Nucleus accumbens (tissue), 56 donors: ENCODE measurements around the gene SMARCAL1.

Source experiments
- DNase-seq, 56 donors: peaks; one replicate each; lab custom pipeline; 2025; lab: John Stamatoyannopoulos, UW

The SMARCAL1 gene

DNA sequence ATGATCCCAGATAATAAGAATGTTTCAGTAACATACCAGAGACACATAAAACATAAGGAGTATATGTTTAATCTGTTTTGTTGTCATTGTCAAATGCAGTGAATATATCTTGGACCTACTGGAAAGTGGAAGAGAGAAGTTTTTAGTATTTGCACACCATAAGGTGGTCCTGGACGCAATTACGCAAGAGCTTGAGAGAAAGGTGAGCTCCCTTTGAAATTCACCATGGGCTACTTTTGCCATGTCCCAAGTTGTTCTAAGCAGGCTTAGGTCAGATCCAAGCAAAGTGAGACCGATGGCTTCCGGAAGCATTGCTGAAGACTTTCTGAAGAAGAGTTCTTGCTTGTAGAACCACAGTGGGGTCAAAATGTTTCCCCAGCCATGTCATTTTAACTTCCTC is 55.6 kb downstream of the SMARCAL1 start:
- no peak for DNase-seq

DNA sequence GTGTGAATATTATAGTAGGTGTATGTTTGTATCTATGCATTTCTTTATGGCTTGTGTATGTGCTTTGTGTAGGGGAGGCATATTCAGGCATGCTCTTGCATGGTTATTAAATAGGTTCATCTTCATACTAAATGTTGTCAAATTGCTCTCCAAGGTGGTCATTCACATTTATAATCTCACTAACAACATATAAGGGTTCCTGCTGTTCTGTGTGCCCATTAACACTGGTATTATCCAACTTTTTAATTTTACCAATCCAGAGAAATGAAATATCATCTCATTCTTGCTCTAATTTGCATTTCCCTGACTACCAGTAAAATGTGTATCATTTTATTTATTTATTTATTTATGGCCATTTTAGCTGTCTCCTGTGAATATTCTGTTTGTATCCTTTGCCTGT is 57.4 kb downstream of the SMARCAL1 start:
- no peak for DNase-seq

DNA sequence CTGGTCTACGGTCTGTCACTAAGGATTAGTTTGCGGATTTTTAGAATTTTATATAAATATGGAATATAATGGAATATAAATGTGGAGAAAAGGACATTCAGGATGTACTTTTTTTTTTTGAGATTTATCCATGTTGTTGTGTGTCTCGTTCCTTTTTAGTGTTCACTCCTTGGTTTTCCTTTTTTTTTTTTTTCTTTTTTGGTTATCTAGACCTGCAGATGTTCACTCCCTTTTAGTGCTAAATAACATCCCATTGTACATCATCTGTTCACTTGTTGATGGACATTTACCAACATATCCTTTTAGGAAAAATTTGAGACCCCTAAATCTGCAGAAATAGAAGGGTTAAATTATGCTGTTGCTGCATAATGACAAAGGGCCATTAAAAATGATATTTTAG is 60.9 kb downstream of the SMARCAL1 start:
- DNase-seq, result no peak

DNA sequence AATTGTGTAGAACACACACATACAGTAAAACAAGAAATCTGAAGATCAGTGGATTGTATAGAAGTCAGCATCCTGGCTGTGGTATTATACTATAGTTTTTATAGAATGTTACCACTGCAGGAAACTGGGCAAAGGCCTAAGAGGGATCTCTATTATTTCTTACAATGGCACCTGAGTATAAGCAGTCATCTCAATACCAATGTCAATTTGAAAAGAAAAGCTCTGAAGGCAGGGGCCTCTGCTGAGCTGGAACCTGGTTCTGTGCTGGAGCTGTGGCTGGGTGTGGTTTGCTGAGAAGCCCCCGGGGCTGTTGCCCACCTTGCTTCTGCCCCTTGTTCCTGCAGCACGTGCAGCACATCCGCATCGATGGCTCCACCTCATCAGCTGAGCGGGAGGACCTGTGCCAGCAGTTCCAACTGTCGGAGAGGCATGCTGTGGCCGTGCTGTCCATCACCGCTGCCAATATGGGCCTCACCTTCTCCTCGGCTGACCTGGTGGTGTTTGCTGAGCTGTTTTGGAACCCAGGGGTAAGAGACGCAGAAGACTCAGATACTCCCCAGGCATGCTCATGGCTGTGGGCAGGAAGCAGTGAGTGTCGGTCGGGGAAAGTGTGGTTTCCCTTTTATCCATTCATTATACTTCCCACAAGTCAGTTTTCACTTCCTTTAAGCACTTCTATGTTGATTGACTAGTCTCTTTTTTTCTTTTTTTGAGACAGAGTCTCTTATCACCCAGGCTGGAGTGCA is 62.8 kb downstream of the SMARCAL1 start:
- DNase-seq, result no peak

DNA sequence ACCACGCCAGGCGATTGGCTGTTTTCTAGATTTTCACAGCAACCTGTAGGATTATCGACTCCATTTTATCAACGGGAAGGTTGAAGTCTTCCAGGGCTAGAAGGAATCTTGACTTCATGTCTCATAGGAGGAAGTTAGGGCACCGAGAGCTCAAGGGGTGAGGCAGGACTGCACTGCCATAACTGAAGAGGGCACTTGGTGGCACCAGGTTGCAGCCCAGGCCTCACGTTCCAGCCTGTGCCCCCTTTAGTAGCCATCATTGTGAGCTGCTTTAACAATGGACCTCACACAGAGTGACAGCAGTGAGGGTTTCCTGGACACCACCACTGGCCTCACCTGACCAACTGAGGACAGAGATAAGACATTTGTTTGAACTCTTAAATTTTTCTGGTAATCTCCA is 63.5 kb downstream of the SMARCAL1 start:
- DNase-seq, result no peak

DNA sequence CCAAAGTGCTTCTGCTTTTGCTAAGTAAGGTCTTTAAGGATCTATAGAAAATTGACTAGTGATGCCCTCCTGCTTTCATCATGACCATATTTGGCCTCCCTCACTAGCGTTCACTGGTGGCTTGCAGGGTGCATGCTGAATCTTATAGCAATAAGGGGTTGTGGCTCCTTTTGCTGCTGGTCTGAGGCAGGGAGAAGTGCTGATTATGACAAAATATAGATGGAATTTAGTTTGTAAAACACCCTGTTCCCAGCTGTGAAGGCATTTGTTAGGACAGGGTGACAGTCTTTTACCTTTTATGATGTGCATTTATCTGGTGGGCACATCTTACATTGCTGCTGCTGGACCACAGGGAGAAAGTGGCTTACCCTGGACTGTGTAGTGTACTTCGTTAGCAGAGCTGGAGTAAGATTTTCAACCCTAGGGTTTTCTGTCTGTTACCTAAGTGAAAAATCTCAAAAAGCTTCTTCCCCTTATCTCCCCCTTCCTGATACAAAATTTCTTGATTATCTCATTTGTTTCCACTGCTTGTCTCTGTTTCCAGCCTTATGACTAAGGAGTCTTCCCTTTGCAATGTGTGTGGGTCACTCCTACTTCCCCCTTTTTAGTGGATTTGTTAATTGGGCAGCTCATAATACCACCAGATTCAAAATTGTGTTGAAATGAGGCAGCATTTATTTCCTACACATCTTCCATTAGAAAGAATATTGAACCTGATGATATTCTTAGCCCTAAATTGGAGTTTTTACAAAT is 65.2 kb downstream of the SMARCAL1 start:
- no peak for DNase-seq

DNA sequence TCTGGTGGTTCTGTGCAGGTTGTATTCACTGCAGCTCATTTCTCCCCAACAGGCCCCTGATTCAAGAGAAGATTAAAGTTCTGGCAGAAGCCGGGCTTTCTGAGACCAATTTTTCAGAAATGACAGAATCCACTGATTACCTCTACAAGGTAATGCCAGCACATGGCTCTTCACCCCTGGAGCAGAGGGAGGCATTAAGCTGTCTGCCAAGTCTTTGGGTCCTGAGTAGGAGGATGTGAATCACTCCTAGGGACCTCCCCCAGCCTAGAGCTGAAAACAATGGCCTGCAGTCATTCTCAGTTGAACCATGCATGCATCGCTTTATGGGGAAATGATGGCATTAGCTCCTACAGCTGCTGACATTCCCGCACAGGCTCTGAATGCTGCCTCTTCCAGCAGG is 65.9 kb downstream of the SMARCAL1 start:
- peak in 37 of 56 donors; percentile 7 to 73 (median 34) for DNase-seq

DNA sequence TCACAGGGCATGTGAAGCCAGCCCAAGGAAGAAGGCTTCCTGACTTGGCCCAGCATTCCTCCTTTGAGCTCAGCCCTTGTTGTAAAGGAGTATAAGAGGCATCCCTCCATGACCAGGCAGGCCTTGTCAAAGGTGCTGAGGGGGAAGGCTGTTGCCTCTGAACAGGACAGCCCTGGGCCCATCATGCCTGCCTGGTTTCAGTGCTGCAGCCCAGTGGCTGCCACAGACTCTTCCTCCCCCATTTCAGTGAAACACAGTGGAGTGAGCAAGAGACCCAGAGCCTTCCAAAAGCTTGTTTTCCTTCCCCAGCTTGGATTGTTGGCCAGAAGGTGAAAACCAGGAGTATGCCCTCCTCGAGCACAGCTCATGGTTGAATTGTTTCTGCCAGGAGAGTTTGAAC is 66.5 kb downstream of the SMARCAL1 start:
- no peak for DNase-seq

DNA sequence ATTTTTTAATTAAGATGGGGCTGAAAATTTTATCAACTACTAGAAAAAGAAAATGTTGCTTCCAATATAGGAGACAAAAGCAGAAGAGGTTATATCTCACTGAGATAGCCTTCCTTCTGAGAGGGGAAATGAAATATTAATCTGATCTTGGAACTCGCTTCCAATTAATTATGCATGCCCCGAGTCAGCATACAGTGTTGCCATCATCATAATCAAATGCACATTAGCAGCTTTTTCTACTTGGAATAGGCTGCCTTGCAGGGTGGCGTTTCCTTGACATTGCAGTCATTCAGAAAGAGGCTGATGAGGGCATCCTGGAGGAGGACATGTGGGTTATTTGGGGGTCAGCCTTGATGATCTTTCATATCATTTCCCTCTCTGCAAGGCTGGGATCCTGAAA is 67.9 kb downstream of the SMARCAL1 start:
- no peak for DNase-seq

DNA sequence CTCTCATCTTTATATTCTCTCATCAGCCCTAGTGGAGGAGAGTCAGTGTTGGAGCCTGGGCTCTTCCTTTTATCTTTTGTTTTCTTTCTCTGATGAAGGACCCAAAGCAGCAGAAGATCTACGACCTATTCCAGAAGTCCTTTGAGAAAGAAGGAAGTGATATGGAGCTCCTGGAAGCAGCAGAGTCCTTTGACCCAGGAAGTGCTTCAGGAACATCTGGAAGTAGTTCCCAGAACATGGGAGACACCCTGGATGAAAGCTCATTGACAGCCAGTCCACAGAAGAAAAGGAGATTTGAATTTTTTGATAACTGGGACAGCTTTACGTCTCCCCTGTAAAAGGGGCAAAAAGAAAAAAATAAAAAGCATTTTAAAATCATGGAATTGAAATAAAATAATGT is 70.4 kb downstream of the SMARCAL1 start:
- DNase-seq, result no peak

DNA sequence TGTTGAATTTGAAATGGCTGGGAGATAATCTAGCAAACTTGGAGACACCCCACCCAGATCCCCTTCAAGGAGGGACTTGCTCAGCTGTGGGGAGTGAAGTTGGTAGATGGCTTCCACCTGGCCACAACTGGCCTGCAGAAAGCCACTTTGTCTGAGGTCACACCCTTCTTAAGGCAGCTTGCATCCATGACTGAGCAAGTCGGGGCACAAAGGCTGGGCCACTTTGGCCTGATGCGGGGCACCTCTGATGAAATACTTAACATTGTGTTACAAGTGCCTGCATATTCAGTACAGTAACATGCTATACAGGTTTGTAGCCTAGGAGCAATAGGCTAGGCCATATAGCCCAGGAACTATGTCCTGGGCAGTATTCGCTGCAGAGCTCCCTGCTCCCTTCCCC is 73.0 kb downstream of the SMARCAL1 start:
- DNase-seq, result no peak

DNA sequence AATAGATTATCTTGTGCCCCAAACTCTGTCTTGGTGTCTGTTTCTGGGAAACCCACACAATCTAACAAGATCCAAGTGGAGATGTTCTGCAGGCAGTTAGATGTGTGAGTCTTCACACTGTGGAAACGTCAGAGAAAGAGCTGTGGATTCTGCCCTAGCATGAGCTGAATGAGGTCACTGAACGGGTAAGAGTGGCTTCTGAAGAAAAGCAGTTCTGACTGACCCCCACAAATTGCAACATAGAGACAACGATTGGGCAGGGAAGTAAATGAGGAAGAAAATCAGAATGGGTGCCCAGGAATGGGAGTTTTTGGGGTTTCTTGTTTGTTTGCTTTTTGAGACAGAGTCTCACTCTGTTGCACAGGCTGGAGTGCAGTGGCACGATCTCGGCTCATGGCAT is 73.5 kb downstream of the SMARCAL1 start:
- no peak for DNase-seq

DNA sequence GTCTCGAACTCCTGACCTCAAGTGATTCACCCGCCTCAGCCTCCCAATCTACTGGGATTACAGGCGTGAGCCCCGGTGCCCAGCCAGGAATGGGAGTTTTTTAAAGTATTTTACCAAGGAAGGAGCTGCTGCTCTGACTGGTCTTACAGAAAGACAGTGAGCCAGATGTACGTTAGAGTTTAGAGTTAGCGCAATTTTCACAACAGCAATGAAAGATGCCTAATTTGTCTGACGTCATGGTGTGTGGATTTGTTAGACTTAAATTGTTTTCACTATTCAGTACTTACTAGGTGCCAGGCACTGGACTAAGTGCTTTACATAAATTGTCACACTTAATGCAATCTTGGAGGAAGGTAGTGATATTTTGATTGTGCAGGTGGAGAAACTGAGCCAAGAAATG is 74.0 kb downstream of the SMARCAL1 start:
- DNase-seq, result no peak

DNA sequence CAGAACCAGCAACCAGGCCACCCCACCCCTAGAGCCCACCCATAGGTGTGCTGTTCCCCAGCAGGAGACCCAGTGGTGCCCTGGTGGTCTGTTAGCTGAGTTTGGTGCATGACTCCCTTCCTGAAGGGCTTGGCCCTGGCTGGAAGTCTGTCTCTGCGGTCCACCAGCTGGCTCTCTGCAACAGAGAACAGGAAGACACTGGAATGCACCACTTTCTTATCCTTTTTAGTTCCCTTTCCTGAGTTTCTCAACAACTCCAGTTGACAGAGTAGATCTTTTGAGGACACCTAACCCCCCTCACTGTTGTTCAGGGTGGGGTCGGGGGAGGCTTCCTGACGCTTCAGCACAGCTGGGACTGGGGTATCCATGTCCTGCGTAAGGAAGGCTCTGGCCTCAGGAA is 74.4 kb downstream of the SMARCAL1 start:
- DNase-seq, result peak in 1 of 56 donors; percentile 13

DNA sequence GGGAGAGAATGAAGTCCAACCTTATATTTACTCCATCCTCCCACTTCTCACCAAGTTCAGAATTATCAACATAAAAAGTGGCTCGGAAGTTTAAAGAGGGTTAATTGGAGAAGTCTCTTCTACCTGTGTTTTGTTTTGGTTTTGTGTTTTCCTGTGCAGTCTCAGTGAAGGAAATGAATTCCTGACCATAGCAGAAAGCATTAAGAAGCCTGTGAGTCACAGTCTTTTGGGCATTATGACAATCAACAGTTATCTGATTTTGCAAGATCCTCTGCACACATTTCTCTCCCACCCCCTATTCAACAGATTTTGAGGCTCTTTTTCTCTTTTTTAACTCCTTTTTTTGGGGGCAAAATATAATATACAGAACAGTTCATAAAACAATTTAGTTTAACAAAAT is 77.8 kb downstream of the SMARCAL1 start:
- no peak for DNase-seq

DNA sequence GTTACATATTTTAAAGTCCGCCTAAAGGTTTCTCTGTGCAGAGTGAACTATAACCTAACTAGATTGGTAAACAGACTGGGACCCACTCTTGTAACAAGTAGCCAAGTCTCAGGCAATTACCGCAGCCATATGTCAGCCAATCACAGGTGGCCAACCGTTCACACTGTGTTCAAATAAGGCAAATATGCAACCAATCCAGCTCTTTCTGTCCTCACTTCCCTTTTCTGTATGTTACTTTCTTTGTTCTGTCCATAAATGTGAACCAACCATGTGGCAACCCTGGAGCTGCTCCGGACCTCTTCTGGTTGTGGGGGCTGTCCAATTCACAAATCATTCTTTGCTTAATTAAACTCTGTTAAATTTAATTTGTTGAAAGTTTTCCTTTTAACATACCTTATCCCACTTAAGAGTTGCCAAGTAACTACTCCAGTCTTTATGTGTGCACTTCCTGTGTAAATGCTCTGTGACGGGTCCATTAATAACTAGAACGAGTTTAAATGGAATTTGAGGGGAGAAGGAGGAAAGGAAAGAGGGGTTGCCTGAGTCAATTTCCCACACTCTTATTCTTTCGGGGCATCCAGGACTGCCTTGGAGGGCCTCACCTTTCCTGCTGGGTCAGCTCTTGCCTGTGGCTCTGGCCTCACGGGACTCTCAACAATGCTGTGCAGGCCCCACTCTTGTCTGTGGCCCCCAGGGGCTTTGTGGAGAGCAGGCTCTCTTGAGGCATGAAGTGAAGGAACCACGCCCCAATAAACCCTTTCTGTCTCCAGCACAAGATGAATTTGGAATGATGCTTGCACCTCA is 79.7 kb downstream of the SMARCAL1 start:
- no peak for DNase-seq

DNA sequence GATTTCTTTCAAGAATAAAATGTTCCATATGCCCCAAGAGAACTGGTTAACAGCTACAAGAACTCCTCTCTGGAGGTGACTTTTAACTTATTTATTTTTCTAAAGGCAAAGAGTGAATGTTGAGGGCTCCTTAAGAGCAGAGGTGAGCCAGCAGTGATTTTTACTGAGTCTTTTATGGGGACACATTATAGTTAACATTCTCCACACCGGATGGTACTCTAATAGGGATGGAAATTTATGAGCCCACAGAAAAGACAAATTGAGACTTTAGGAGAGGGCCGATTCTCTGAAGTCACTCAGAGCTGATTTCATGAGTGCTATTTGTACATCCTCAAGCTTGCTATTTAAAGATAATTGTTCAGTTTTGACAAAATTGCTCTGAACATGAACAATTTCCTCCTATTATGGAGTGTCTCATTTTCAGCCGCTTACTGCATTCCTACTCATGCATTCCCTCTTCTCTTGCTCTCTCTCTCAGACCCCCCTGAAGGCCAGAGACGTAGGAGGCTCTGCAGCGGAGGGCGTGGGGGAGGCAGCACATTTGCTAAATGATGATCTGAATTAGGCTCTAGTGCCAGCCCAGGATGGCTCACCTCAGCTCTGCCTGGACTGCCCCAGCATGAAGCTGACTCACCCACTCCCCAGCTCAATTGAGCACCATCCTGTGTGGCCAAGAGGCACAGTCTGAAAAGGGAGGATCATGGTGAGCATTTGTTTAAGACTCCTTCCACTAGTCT is 80.5 kb downstream of the SMARCAL1 start:
- peak in 25 of 56 donors; percentile 7 to 63 (median 26) for DNase-seq

DNA sequence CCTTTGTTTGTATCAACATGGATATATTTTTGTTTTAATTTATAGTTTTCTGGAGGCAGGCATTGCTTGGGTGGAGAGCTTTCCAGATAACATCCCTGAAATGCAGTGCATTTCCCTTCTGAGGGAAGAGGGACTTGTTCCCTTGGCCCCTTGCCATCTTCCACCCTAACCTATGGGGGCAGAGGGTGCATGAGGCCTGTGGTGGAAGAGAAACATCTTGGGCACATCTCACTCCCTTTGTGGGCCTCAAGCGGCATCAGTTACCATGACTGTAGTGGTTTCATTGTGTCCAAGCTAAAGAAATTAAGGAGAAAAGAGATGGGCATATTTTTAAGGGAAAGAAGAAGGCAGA is 81.0 kb downstream of the SMARCAL1 start:
- no peak for DNase-seq

DNA sequence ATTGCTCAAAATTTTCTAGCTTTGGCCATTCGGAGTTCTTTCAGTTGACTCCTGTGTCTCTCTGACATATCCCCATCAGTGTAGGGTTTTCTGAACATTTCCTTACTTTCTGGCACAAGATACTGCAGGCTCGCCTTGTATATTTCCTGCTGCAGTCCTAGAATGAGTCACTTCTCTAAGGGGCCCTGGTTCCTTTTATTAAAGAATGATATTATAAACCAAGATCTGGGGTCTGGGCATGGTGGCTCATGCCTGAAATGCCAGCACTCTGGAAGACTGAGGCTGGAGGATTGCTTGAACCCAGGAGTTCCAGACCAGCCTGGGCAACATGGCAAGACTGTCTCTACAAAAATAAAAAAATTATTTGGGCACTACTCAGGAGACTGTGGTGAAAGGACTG is 83.4 kb downstream of the SMARCAL1 start:
- DNase-seq, result no peak

DNA sequence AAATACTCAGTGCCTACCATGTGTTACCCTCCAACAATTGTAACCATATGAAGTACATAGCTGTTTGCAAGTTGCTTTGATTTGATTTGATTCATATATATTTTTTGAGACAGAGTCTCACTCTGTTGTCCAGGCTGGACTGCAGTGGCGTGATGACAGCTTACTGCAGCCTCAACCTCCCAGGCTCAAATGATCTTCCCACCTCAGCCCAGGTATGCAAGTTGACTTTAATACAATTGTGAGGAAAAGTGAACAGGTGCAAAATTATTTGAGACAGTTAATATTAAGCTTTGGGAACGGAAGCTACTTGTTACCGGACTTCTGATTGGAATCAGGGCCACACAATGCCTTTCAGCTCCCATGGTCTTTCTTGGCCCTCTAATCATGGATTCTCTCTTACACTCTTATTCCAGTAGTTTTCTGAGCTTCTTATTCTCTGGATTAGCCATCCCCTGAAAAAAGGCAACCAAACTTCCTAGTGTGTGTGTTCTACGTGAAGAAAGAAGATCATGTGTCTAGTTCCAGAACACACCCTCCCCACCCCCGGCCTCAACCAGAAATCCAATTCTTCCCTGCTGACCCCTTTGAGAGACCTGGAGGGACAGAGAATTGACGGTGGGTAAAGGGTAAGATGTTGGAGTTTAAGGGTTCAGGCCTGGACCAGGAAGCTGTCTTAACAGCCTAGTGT is 85.2 kb downstream of the SMARCAL1 start:
- no peak for DNase-seq
